Activated CD8-positive, alpha-beta T cell treated with anti-CD3 and anti-CD28 coated beads for 36 hours (primary cell): Measurements from ENCODE around the gene TBCA. TPM values are rescaled to one million over a fixed set of nuclear protein-coding genes. Genes with fewer than 3 reads are reported as not detected.
"Not testable (repeated sequence)": the region's sequence is repeated elsewhere in the genome, so short reads cannot be mapped to it uniquely, and the experiment has no call there.

ENCODE experiments used
- ATAC-seq: fragments of 200-7000 bp; cut with Tn5 transposase; one replicate; pipeline ENCODE4 v1.10.0; 2021; ENCODE audit warnings: mild to moderate bottlenecking, moderate library complexity
- CTCF ChIA-PET: fragments of 350-600 bp; sonication (Branson Sonifier 250); formaldehyde crosslinking; loops from one replicate; lab custom pipeline; 2021; ENCODE audit warnings: antibody characterized with exemption; lab: Charles Lee
- POLR2A ChIA-PET: fragments of 350-600 bp; sonication (Branson Sonifier 250); formaldehyde crosslinking; loops from one replicate; lab custom pipeline; 2021; ENCODE audit warnings: antibody characterized with exemption; lab: Charles Lee
- DNase-seq: peaks from one replicate; pipeline ENCODE4 v3.0.0-alpha.2; 2020
- H3K27ac Mint-ChIP-seq: one replicate; pipeline ENCODE4 v1.8.0; 2021; ENCODE audit warnings: mild to moderate bottlenecking, mixed read lengths
- H3K27me3 Mint-ChIP-seq: one replicate; pipeline ENCODE4 v1.8.0; 2021; ENCODE audit warnings: mixed read lengths
- H3K36me3 Mint-ChIP-seq: one replicate; pipeline ENCODE4 v1.8.0; 2021; ENCODE audit warnings: low read depth, mixed read lengths
- H3K4me1 Mint-ChIP-seq: one replicate; pipeline ENCODE4 v1.8.0; 2021; ENCODE audit warnings: low read depth, mixed read lengths
- H3K4me3 Mint-ChIP-seq: one replicate; pipeline ENCODE4 v1.8.0; 2021; ENCODE audit warnings: mild to moderate bottlenecking, moderate library complexity, mixed read lengths
- H3K9me3 Mint-ChIP-seq: one replicate; pipeline ENCODE4 v1.8.0; 2021; ENCODE audit warnings: mixed read lengths
- intact Hi-C: fragments of 100-400 bp; cut with micrococcal nuclease; formaldehyde crosslinking; loops from one replicate; pipeline ENCODE4 v1.10.0; 2022
- total RNA-seq, 2 experiments: library from RNA; stranded (reverse); gene quantifications; one replicate each; pipeline ENCODE4 v1.2.3, GENCODE V29; 2021
- TF ChIP-seq, protein P1 (sequence below): fragments of 200-600 bp; IDR thresholded peaks from one replicate; pipeline ENCODE4 v1.8.0; 2022; ENCODE audit warnings: antibody characterized with exemption, mild to moderate bottlenecking

Gene TBCA
- total RNA-seq, 2 experiments from 2014 or later, result 192 to 196 TPM

DNA sequence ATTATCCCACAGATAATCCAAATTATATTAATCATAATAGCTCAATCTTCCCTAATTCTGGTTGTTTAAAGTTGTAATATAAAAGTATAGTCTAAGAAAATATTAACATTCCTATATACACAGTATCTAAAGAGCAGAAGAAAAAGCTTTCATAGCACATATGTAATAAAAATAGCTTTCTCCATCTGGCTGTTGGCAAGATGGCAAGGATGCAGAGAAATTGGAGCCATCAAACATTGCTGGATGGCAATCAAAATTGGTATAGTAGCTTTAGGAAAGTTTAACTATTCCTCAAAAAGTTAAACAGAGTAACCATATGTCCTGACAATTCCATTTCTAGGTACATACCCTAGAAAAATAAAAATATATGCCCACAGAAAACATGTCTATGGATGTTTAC lies 66.8 kb downstream of the TBCA start:
- DNase-seq, result no peak
- Mint-ChIP-seq H3K27me3 (no peaks in the 10 kb centered on the region), H3K36me3 (peaks cover 19% of the 10 kb centered on the region), H3K27ac (no peak overlapping the region), H3K4me1 (peaks cover 4% of the 10 kb centered on the region), H3K4me3 (no peak overlapping the region), H3K9me3 (no peaks in the 10 kb centered on the region)
- intact Hi-C loops, result no loop called here
- CTCF ChIA-PET, result no interaction called here
- TF ChIP-seq, protein P1, sequence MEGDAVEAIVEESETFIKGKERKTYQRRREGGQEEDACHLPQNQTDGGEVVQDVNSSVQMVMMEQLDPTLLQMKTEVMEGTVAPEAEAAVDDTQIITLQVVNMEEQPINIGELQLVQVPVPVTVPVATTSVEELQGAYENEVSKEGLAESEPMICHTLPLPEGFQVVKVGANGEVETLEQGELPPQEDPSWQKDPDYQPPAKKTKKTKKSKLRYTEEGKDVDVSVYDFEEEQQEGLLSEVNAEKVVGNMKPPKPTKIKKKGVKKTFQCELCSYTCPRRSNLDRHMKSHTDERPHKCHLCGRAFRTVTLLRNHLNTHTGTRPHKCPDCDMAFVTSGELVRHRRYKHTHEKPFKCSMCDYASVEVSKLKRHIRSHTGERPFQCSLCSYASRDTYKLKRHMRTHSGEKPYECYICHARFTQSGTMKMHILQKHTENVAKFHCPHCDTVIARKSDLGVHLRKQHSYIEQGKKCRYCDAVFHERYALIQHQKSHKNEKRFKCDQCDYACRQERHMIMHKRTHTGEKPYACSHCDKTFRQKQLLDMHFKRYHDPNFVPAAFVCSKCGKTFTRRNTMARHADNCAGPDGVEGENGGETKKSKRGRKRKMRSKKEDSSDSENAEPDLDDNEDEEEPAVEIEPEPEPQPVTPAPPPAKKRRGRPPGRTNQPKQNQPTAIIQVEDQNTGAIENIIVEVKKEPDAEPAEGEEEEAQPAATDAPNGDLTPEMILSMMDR, result no peak
- no peak for ATAC-seq
- POLR2A ChIA-PET, result interaction anchor here (0.6 kb wide), 1 partner anchor 313 kb away, joined by 3 read pairs; no protein-coding TSS in a partner anchor

DNA sequence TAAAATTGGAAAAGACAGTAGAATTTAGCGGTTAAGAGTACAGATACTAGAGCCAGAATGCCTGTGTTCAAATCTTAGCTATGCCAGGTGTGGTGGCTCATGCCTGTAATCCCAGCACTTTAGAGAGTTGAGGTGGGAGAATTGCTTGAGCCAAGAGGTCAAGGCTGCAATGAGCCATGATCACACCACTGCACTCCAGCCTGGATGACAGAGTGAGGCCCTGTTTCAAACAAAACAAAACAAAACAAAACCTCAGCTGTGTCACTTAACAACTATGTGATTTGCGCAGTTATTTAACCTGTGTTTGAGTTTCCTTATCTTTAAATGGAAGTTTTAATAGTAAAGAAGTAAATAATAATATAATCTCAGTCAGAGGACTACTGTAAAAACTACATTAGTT lies 68.3 kb downstream of the TBCA start:
- Mint-ChIP-seq H3K4me1 (peaks cover 4% of the 10 kb centered on the region), H3K9me3 (no peaks in the 10 kb centered on the region), H3K4me3 (no peak overlapping the region), H3K27ac (no peak overlapping the region), H3K27me3 (no peaks in the 10 kb centered on the region), H3K36me3 (peaks cover 30% of the 10 kb centered on the region)
- ATAC-seq (no peak), DNase-seq (no peak)
- intact Hi-C loops, result no loop called here
- TF ChIP-seq, protein P1, result no peak
- POLR2A ChIA-PET, result no interaction called here
- CTCF ChIA-PET, result interaction anchor here (0.6 kb wide), 1 partner anchor 28 kb away, joined by 3 read pairs; no protein-coding TSS in a partner anchor

DNA sequence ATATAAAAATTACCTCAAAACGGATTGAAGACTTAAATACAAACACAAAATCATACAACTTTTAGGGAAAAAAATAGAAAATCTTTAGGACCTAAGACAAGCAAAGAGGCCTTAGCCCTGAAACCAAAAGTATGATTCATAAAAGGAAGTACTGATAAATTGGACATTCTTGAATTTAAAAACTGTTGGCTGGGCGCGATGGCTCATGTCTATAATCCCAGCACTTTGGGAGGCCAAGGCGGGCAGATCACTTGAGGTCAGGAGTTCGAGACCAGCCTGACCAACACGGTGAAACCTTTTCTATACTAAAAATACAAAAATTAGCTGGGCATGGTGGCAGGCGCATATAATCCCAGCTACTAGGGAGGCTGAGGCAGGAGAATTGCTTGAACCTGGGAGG lies 76.6 kb downstream of the TBCA start:
- H3K27ac Mint-ChIP-seq, CTCF ChIA-PET, intact Hi-C loops, ATAC-seq, POLR2A ChIA-PET, H3K4me3 Mint-ChIP-seq, DNase-seq, H3K27me3 Mint-ChIP-seq, H3K9me3 Mint-ChIP-seq: not testable (repeated sequence)
- H3K36me3 Mint-ChIP-seq, result peaks cover 59% of the 10 kb centered on the region
- peaks cover 29% of the 10 kb centered on the region for H3K4me1 Mint-ChIP-seq

DNA sequence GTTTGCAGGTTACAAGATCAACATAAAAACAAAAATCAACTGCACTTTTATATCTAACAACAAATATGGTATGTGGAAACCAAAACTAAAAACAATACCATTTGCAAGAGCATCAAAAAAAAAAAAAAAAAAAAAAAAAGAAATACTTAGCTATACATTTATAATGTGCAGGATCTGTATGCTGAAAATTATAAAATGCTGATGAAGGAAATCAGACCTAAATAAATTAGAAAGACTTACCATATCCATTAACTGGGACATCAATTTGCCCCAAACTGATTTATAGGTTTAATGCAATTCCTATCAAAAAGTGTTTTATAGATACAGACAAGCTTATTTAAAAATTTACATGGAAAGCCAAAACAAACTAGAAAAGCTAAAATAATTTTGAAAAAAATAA lies 77.2 kb downstream of the TBCA start:
- CTCF ChIA-PET, result no interaction called here
- intact Hi-C loops, result no loop called here
- TF ChIP-seq, protein P1, result no peak
- no peak for DNase-seq
- no peak for ATAC-seq
- Mint-ChIP-seq H3K9me3 (no peaks in the 10 kb centered on the region), H3K36me3 (peaks cover 55% of the 10 kb centered on the region), H3K4me3 (no peak overlapping the region), H3K27me3 (no peaks in the 10 kb centered on the region), H3K4me1 (peaks cover 29% of the 10 kb centered on the region), H3K27ac (no peak overlapping the region)
- POLR2A ChIA-PET, result interaction anchor here (0.6 kb wide), 1 partner anchor 140 kb away, joined by 3 read pairs; no protein-coding TSS in a partner anchor

DNA sequence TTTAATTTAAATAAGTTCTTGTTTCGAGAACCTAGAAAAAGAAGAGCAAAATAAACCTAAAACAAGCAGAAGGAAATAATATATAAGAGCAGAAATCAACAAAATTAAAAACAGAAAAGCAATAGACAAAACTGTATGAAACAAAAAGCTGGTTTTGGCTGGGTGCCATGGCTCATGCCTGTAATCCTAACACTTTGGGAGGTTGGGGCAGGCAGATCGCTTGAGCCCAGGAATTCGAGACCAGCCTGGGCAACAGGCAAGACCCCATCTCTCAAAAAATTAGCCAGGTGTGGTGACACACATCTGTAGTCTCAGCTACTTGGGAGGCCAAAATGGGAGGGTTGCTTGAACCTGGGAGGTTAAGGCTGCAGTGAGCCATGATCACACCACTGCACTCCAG lies 78.4 kb downstream of the TBCA start:
- H3K27ac Mint-ChIP-seq, result no peak overlapping the region
- CTCF ChIA-PET, result no interaction called here
- TF ChIP-seq, protein P1, result no peak
- no peaks in the 10 kb centered on the region for H3K9me3 Mint-ChIP-seq
- intact Hi-C loops, result no loop called here
- H3K4me3 Mint-ChIP-seq, result no peak overlapping the region
- POLR2A ChIA-PET, result no interaction called here
- DNase-seq, result no peak
- ATAC-seq, result no peak
- H3K27me3 Mint-ChIP-seq, result no peaks in the 10 kb centered on the region
- peaks cover 29% of the 10 kb centered on the region for H3K4me1 Mint-ChIP-seq
- H3K36me3 Mint-ChIP-seq, result peaks cover 50% of the 10 kb centered on the region
